Psoas muscle (tissue), 8 donors: ENCODE data around the gene WDR43. TPM values are rescaled to one million over a fixed set of nuclear protein-coding genes. Genes with fewer than 3 reads are reported as not detected.

ENCODE experiments used
- ATAC-seq, 4 donors: fragments of 200-7000 bp; cut with Tn5 transposase; one replicate each; pipeline ENCODE4 v1.9.1; 2020; ENCODE audit warnings: moderate library complexity in 3 of 4, mild to moderate bottlenecking in 2 of 4
- DNase-seq, 2 donors: peaks; one replicate each; pipeline ENCODE4 v3.0.0-alpha.2; 2020
- H3K27ac ChIP-seq: fragments of 200-600 bp; one replicate; pipeline ENCODE4 v1.8.0; 2022
- H3K27me3 ChIP-seq, 3 donors: fragments of 200-600 bp in 1 of 3; one replicate each; pipeline versions ENCODE4 v1.6.1 to v1.8.0; 2013 to 2022; ENCODE audit warnings: low read length in 2 of 3, mild to moderate bottlenecking in 2 of 3, moderate library complexity in 1 of 3; ENCODE audit not compliant: insufficient read depth in 3 of 3
- H3K36me3 ChIP-seq, 2 donors: fragments of 200-600 bp in 1 of 2; one replicate each; pipeline versions ENCODE4 v1.6.1 to v1.8.0; 2013 to 2022; ENCODE audit warnings: low read depth in 1 of 2, mild to moderate bottlenecking in 1 of 2, moderate library complexity in 1 of 2; ENCODE audit not compliant: insufficient read depth in 1 of 2
- H3K4me1 ChIP-seq: fragments of 200-600 bp; one replicate; pipeline ENCODE4 v1.8.0; 2022
- H3K4me3 ChIP-seq: fragments of 200-600 bp; one replicate; pipeline ENCODE4 v1.8.0; 2022; ENCODE audit warnings: mild to moderate bottlenecking
- H3K9me3 ChIP-seq: fragments of 200-600 bp; one replicate; pipeline ENCODE4 v1.8.0; 2022
- CTCF ChIP-seq: fragments of 200-600 bp; IDR thresholded peaks from one replicate; pipeline ENCODE4 v1.8.0; 2022; ENCODE audit warnings: antibody characterized with exemption
- WGBS, 3 donors: extraction: QIAGEN DNeasy Blood & Tissue Kit; methylation state at CpG; one replicate each; pipeline versions ENCODE4 v1.1.6 to v1.1.7; 2013; 5-methylcytosine and 5-hydroxymethylcytosine counted together
- intact Hi-C, 2 donors: fragments of 100-400 bp; cut with DNase I; formaldehyde crosslinking; loops; one replicate each; pipeline versions ENCODE4 v1.11.0 to v1.14.2; 2022
- polyA plus RNA-seq, 3 donors: library from polyadenylated mRNA; stranded (reverse); fragments of 200-250 nt; gene quantifications; one replicate each; pipeline ENCODE4 v1.2.3, GENCODE V29; 2013
- total RNA-seq, 4 donors: library from RNA; stranded (reverse); fragmentation: NEBNext Ultra II Directional in 2 of 4; extraction: Animal tissue kit (Norgen Biotek cat#: 25700) in 2 of 4; gene quantifications; one replicate each; pipeline versions ENCODE4 v1.2.1 to v1.2.4, GENCODE V29; 2021 to 2023
- donor health status: healthy with polysubstance abuse.
- donor health status: DM: no; HTN: no; CAD: no; lungs with moderate emphysema.
- donor health status: Bipolar disorder and iron deficiency.
- donor health status: healthy.
- donor health status: DM: yes; HTN: yes; CAD: no.
- donor health status: DM: no; HTN: no; CAD: no.
- donor health status: DM: no; HTN: no; CAD: no.
- donor health status: DM: yes; HTN: yes; CAD: no.

The WDR43 gene
- total and polyA plus RNA-seq, 7 donors = 25.5 to 89.5 (median 54.4) TPM

GRCh38 chr2:28926847-28927246 lies 32.4 kb downstream of the WDR43 start:
- Histone ChIP-seq H3K36me3 (peaks cover 27 to 100% of the 10 kb centered on the region in 2 donors), H3K9me3 (no peaks in the 10 kb centered on the region), H3K27me3 (no peaks in the 10 kb centered on the region), H3K4me3 (no peak overlapping the region), H3K27ac (no peak overlapping the region), H3K4me1 (no peaks in the 10 kb centered on the region)
- intact Hi-C loops = no loop called here
- no peak for DNase-seq
- TF ChIP-seq CTCF = no peak
- ATAC-seq = no peak
- WGBS, 3 donors = 89 to 92% (median 91%) methylated on average over 4 of the region's 4 CpGs

DNA sequence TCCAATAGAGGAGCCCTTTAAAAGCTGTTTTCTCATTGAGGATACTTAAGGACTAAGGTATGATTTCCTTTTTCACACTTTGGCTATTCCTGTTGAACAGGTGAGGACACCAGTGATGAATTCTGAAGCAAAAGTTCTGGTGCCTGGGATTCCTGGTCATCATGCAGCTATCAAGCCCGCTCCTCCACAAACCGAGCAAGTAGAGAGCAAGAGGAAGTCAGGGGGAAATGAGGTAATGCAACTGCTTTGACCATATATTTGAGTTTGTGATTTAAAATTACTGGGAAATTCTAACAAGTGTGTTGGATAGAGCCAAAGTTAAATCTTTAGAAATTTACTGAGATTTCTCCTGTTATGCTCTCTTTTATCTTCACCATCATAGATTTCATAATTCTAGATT lies 33.0 kb downstream of the WDR43 start:
- DNase-seq (no peak), ATAC-seq (no peak)
- H3K9me3 ChIP-seq = no peaks in the 10 kb centered on the region
- no peaks in the 10 kb centered on the region for H3K27me3 ChIP-seq
- peaks cover 23 to 100% of the 10 kb centered on the region in 2 donors for H3K36me3 ChIP-seq
- no peak for TF ChIP-seq CTCF
- WGBS, 3 donors = 89 to 95% (median 91%) methylated on average over 2 of the region's 2 CpGs
- H3K27ac ChIP-seq = no peak overlapping the region
- H3K4me3 ChIP-seq = no peak overlapping the region
- no peaks in the 10 kb centered on the region for H3K4me1 ChIP-seq
- intact Hi-C loops = no loop called here

DNA sequence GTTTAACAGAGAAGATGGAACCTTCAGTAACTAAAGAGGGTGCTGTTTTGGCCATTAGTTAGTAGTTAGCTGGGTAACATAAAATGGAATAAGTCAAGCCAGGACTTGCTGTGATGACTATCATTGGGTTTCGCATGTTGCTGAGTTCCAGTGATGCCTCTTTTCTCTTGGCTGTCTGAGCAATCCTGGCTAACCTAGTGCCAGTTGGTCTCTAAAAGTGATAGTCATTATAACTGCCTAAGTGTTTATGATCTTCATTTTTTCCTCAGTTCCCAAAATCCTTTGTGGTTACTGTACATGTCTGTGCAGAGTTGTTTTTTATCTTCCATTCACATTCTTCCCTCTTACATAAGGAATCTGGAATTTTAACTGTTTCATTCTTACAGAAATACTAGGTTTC lies 33.4 kb downstream of the WDR43 start:
- H3K4me1 ChIP-seq = no peaks in the 10 kb centered on the region
- H3K27me3 ChIP-seq = no peaks in the 10 kb centered on the region
- H3K9me3 ChIP-seq = no peaks in the 10 kb centered on the region
- TF ChIP-seq CTCF = no peak
- H3K36me3 ChIP-seq = peaks cover 23 to 100% of the 10 kb centered on the region in 2 donors
- 79 to 100% (median 90%) methylated on average over 1 of the region's 1 CpG for WGBS, 3 donors
- H3K27ac ChIP-seq = no peak overlapping the region
- no peak for ATAC-seq
- intact Hi-C loops = no loop called here
- no peak for DNase-seq
- no peak overlapping the region for H3K4me3 ChIP-seq

- H3K27me3 ChIP-seq = no peaks in the 10 kb centered on the region
- ATAC-seq = no peak
- WGBS, 3 donors = 84 to 89% (median 89%) methylated on average over 4 of the region's 4 CpGs
- TF ChIP-seq CTCF = no peak
- H3K27ac ChIP-seq = no peak overlapping the region
- DNase-seq = no peak
- H3K4me1 ChIP-seq = no peaks in the 10 kb centered on the region
- H3K9me3 ChIP-seq = no peaks in the 10 kb centered on the region
- H3K4me3 ChIP-seq = no peak overlapping the region
- H3K36me3 ChIP-seq = peaks cover 22 to 99% of the 10 kb centered on the region in 2 donors
- intact Hi-C loops = no loop called here
Observed at GRCh38 chr2:28929581-28929980, 35.1 kb downstream of the WDR43 start.

- no peak for ATAC-seq
Observed at GRCh38 chr2:28930205-28930604, 35.7 kb downstream of the WDR43 start.

More at GRCh38 chr2:28930205-28930604, 35.7 kb downstream of the WDR43 start:
- intact Hi-C loops = no loop called here
- no peaks in the 10 kb centered on the region for H3K9me3 ChIP-seq
- TF ChIP-seq CTCF = no peak
- 91 to 98% (median 94%) methylated on average over 1 of the region's 1 CpG for WGBS, 3 donors
- H3K4me3 ChIP-seq = no peak overlapping the region
- peaks cover 22 to 99% of the 10 kb centered on the region in 2 donors for H3K36me3 ChIP-seq
- no peaks in the 10 kb centered on the region for H3K4me1 ChIP-seq
- DNase-seq = no peak
- no peaks in the 10 kb centered on the region for H3K27me3 ChIP-seq
- H3K27ac ChIP-seq = no peak overlapping the region
